Amniotic epithelial cell (primary cell): ENCODE results near the gene MX1.

Source experiments
- DNase-seq: peaks from one replicate; pipeline ENCODE4 v3.0.0-alpha.2; 2010; ENCODE audit warnings: low read depth

The MX1 gene

DNA sequence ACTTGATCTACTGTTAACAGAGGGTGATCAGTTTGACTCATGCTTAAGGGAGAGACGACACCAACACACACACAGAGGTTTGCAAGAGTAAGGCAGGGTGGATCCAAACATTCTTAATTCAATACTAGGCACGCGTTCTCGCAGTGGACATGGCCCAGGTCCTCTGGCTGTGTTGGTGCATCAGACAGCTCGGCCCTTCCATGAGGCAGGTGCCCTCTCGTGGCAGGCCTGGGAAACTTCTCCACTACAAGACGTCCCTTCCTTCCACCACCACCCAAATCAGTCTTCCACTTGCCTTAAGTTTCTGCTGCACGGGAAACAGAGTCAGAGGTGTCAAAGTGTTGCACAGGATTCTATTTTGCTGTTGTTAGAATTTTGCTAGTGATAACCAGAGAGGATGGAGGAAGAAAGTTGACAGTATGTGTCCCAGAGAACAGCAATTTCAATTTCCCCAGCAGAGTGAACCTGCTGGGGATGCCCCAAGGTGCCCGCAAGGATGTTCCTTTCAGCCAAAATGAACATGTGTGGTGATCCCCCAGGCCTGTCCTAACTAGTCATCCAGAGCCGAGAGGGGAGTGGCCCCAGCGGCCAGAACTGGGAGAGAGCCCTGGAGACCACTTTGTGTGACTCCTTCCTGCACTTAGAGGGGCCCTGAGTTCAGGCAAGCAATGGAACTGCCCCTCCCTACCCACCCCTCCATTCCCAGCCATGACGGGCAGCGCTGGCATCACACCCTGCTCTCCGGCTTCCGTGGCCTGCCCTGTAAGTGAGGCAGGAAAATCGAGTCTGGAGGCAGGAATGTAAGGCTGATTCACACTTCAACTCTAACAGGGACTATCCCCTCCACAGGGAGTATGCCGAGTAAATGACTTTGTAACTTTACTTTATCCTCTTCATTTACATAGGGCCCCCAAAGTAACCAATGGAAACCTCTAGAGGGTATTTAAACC, 34.8 kb downstream of the MX1 start:
- DNase-seq = peak; percentile 59

- DNase-seq = no peak
Measured at GRCh38 chr21:41465176-41465781, 39.2 kb downstream of the MX1 start.

DNA sequence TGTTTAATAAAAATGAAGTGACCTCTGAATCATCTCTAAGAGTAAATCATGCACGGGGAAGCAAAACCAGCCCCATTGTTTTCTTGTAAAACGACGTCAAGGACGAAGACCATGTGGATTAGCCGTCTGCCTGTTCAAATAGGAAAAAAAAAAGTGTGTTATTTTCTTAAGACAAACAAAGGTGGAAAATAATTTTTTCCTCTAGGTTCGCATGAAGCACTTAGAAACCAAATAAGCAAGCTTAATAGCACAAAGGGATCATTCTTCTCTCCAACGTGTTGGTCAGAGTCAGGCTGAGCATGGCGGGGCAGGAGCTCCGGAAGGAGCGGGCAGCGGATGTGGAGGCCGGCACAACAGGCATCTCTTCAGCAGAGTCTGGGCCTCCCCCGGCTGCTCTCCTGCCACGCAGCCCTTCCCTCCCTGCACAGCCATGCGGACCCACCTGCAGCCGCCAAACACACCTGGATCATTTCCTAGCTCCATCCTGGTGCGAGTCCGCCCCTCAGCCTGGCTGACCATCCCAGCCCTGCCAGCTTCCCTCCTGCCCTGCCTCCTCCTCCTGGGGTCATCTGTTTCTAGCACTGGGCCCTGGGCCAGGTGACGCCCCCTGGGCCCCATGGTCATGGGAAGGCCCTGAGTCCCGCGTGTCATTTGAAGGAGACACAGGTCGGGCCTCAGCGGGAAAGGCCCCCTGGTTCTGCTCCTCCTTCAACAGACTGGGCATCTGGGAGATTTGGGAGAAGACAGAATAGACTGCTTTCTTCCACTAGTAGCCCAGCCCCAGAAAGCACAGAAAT, 40.2 kb downstream of the MX1 start:
- no peak for DNase-seq

- no peak for DNase-seq
Measured at GRCh38 chr21:41470054-41470453, 44.0 kb downstream of the MX1 start.

DNA sequence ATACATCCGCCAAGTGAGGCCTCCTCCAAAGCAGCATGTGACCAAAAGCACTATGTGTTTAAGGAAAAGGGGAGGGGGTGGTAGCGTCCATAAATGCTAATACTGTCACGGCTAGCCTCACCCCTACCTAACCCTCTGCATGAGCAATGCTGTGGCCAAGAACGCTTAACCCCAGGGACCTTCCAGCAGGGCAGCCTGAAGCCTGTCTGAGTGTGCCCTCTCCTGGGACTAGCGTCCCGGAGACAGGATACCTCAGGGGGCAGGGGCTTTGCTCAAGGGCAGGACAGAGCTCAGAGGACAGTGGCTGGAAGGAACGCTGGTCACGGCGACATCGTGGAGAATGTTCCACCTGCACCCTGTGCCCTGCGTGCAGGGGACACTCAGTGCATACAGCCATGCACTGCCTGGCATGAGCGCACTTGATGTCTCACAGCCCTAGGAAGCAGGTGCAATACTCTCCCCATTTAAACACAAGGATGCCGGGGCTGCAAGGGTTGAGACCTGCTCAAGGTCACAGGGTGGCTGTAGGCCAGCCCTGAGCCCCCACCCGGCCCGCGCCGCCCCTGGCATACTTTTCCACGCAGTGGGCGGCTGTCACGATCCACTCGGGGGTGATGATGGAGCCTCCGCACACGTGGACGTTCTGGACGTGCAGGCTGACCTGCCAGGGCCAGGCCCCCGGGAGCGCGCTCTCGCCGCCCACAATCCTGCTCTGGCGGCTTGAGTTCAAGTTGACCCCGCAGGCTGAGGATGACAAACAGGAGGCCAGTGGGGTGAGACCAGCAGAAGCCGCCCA, 46.9 kb downstream of the MX1 start:
- DNase-seq = no peak

- no peak for DNase-seq
Measured at GRCh38 chr21:41475714-41476420, 49.8 kb downstream of the MX1 start.

- DNase-seq = peak; percentile 35
Measured at GRCh38 chr21:41477641-41478318, 51.7 kb downstream of the MX1 start.

GRCh38 chr21:41478319-41479177, 52.5 kb downstream of the MX1 start:
- peak; percentile 65 for DNase-seq

DNA sequence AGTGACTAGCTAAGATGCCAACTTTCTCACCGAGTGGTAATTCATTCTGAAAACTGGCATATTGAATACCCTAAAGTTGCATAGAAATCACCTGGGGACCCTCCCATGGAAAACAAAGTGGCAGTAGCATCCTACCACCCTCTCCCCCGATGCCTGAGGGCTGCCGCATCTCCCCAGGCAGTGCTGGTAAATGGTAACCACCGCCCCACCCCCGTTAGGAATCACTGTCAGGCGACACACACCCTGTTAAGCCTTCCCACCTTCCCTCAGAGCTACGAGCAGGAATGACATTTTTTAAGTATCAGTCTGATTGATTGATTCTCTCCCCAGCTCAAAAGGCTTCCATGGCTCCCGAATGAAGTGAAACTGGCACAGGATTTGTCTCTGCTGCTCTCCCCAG, 53.6 kb downstream of the MX1 start:
- DNase-seq = no peak

DNA sequence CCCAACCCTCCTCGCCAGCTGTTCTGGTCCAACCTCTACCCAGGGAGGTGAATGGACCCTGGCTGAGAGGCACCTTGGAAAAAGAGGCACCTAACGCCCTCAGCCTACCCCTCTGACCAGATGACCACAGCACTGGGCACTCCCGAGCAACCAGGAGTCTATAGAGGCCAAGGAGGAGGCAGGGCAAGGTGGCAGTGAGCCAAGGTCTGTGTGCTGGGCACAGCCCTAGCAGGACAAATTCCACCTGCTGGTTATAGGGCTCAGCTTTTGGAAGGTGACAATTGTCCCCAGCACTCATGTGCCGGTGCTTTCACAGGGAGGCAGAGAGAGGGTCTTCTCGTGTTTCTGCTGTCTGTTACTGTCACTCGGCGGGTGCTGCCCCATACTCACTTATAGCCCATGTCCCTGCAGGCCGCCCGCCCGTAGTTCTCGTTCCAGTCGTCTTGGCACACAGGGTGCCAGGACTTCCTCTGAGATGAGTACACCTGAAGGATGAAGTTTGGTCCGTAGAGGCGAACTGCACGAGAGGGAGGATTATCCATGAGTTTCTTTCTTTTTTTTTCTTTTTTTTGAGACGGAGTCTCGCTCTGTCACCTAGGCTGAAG, 54.1 kb downstream of the MX1 start:
- no peak for DNase-seq

DNA sequence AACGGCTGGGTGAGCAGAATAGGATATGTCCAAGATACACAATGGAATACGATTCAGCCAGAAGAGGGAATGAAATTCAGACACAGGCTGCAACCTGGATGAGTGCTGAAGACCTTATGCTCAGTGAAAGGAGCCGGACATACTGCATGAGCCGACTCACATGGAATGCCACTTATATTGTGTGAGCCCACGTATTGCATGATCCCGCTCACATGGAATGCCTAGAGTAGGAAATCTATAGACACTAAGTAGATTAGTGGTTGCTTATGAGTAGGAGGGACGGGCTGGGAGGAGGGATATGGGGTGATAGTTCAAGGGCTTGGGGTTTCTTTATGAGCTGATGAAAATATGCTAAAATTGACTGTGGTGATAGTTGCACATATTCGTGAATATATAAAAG, 55.2 kb downstream of the MX1 start:
- peak; percentile 67 for DNase-seq

- peak; percentile 95 for DNase-seq
Measured at GRCh38 chr21:41482301-41482700, 56.3 kb downstream of the MX1 start.

DNA sequence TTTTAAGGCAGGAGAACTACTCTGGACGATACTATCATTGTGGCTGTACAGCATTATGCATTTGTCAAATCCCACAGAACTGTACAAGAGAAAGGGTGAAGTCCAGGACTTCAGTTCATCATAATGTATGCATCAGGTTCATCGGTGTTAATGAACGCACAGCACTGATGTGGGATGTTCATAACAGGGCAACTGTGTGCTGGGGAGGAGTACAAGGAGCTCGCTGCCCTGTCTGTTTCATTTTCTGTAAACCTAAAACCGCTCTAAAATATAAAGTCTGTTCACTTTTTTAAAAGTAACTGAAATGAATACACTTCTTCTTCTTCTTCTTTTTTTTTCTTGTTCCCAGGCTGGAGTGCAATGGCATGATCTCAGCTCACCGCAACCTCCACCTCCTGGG, 56.9 kb downstream of the MX1 start:
- DNase-seq = no peak

DNA sequence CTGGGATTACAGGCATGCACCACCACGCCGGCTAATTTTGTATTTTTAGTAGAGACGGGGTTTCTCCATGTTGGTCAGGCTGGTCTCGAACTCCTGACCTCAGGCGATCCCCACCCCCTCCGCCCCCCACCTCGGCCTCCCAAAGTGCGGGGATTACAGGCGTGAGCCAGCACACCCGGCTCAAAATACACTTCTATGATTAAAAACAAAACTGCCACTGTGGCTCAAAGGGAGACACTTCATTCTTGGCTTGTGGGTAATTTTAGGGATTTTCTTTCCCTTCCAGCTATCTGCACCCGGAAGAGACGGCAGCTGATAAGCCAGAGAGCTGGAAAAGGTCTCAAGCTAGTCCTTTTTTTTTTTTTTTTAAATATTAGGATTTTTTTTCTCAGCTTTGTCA, 57.4 kb downstream of the MX1 start:
- DNase-seq = peak; percentile 29

GRCh38 chr21:41483973-41484372, 57.9 kb downstream of the MX1 start:
- no peak for DNase-seq

DNA sequence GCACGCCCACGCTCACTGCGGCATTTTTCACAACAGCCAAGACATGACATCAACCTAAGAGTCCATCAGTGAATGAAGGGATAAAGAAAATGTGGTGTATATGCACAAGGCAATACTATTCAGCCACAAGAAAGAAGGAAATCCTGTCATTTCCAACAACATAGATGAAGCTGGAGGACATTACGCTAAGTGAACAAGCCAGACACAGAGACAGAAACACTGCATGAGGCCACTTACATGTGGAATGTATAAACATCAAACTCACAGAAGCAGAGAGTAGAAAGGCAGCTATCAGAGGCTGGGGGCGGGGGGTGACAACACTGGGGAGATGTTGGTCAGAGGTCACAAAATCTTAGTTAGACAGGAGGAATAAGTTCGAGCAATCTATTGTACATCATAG, 61.0 kb downstream of the MX1 start:
- no peak for DNase-seq

- DNase-seq = no peak
Measured at GRCh38 chr21:41488080-41488479, 62.0 kb downstream of the MX1 start.

GRCh38 chr21:41489329-41489728, 63.3 kb downstream of the MX1 start:
- no peak for DNase-seq

DNA sequence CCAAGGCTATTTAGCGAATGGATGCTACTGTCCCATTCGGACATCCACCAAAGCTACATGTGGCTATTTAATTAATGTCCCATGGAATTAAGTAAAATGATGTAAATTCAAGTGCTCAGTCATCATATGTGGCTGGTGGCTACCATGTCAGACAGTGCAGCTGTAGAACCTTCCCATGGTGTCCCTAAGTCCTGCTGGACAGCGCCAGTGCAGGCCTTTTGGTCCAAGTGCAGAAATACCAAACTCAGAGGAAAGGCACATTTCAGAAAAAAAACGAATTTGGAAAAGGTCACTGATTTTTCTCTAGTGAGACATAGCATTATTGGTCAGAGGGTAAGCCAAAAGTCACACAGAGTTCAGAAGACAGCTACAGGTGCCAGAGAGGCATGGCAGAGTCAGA, 64.3 kb downstream of the MX1 start:
- DNase-seq = no peak
